ENCODE results near the gene LRRC46. TPM values are rescaled to one million over a fixed set of nuclear protein-coding genes. Genes with fewer than 3 reads are reported as not detected.

Gene LRRC46
- total RNA-seq, 2 donors from 2014 or later = 0.73 to 0.82 TPM

GRCh38 chr17:47844227-47844626 lies 12.8 kb downstream of the LRRC46 start:
- TF ChIP-seq CTCF (conservative IDR thresholded peaks at IDR 0.05) = no peak
- Histone ChIP-seq H3K9ac (ENCODE audit: extremely low read depth, low read length, poor library complexity, severe bottlenecking) (no peak overlapping the region), H3K36me3 (ENCODE audit: control insufficient read depth, insufficient read depth, low read length) (no peaks in the 10 kb centered on the region), H3K4me1 (ENCODE audit: control insufficient read depth, insufficient read depth, low read length) (peaks cover 17% of the 10 kb centered on the region), H3K27ac (ENCODE audit: low read depth, low read length) (no peak overlapping the region), H3K9me3 (ENCODE audit: control insufficient read depth, low read length) (no peaks in the 10 kb centered on the region), H3K4me3 (ENCODE audit: low read length) (no peak overlapping the region), H3K27me3 (ENCODE audit: control insufficient read depth, insufficient read depth, low read length, poor library complexity, severe bottlenecking) (peaks cover 42% of the 10 kb centered on the region)
- Mint-ChIP-seq H3K36me3 (ENCODE audit: low read depth) (no peaks in the 10 kb centered on the region), H3K27me3 (ENCODE audit: insufficient read depth) (peaks cover 54% of the 10 kb centered on the region), H3K4me1 (peaks cover 14% of the 10 kb centered on the region), H3K27ac (no peak overlapping the region), H3K4me3 (no peak overlapping the region), H3K9me3 (no peaks in the 10 kb centered on the region)
- DNase-seq = no peak
- WGBS, 2 experiments (ENCODE audit: insufficient coverage in 1 of 2, insufficient read length in 1 of 2) = 89% methylated on average over 5 of the region's 5 CpGs; no CpG with 5 or more reads in 1 of the 2 experiments

DNA sequence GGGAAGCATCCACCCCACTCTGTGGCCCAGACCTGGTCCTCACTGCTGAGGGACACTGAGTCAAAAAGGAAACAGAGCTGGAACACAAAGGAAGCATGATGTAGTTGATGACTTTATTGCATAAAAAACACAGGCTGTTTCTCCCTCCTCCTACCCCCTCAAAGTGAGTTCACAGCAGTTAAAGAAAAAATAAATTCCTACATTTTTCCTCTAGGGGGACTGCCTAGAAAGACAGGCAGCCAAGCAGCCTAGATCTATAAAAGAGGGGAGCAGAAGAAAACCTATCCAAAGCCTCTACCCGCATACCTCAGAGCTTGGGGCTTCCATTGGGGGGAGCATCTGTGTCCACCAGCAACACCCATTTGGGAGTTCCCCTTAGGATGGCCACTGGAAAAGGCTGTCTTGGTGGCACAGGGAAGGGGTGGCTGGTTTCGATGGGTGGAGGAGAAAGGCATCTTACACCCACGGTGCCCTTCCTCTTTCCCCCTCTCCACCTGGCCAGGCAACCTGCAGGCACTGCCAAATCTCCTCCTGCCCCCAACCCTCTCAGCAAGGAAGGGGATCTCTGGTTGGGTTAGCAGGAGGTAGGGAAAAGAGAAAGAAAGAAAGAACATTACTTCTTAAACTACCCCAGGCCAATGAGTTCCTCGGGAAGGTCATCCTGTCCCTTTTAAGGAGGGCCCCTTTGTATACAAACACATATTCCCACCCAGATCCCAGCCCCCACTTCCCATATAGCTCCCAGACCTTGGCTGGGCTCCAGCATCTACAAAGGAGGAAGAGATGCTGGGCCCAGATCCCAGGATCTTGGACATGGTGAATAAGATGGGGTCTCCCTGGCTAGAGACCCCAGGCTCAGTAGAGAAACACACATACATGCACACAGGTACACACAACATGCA lies 13.6 kb downstream of the LRRC46 start:
- H3K27ac Mint-ChIP-seq = no peak overlapping the region
- Histone ChIP-seq H3K27me3 (ENCODE audit: control insufficient read depth, insufficient read depth, low read length, poor library complexity, severe bottlenecking) (peaks cover 51% of the 10 kb centered on the region), H3K27ac (ENCODE audit: low read depth, low read length) (no peak overlapping the region), H3K4me1 (ENCODE audit: control insufficient read depth, insufficient read depth, low read length) (peaks cover 12% of the 10 kb centered on the region), H3K36me3 (ENCODE audit: control insufficient read depth, insufficient read depth, low read length) (no peaks in the 10 kb centered on the region), H3K4me3 (ENCODE audit: low read length) (no peak overlapping the region), H3K9ac (ENCODE audit: extremely low read depth, low read length, poor library complexity, severe bottlenecking) (no peak overlapping the region), H3K9me3 (ENCODE audit: control insufficient read depth, low read length) (no peaks in the 10 kb centered on the region)
- H3K9me3 Mint-ChIP-seq = no peaks in the 10 kb centered on the region
- peak; percentile 68 for TF ChIP-seq CTCF (conservative IDR thresholded peaks at IDR 0.05)
- H3K4me3 Mint-ChIP-seq = no peak overlapping the region
- peaks cover 11% of the 10 kb centered on the region for H3K4me1 Mint-ChIP-seq
- WGBS, 2 experiments (ENCODE audit: insufficient coverage in 1 of 2, insufficient read length in 1 of 2) = 91 to 100% methylated on average over 1 to 2 of the region's 4 CpGs
- peaks cover 62% of the 10 kb centered on the region for H3K27me3 Mint-ChIP-seq (ENCODE audit: insufficient read depth)
- no peak for DNase-seq
- no peaks in the 10 kb centered on the region for H3K36me3 Mint-ChIP-seq (ENCODE audit: low read depth)

DNA sequence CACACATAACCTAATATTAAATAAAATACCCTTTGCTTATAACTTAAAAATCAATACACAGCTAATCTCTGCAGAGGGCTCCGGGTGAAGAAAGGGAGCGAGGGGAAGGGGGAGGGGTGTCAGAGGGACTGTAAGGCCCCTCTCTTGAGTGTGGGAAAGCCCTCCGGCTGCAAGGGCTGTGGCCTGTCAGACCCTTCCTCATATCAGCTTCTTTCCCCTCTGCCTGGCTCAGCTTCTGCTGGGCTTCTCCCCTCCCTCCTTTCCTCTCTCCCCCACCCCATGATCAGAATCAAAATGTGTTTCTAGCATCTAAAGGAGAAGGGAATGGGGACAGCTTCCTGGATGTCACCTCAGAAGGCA lies 14.2 kb downstream of the LRRC46 start:
- DNase-seq = no peak
- Histone ChIP-seq H3K27ac (ENCODE audit: low read depth, low read length) (no peak overlapping the region), H3K9me3 (ENCODE audit: control insufficient read depth, low read length) (no peaks in the 10 kb centered on the region), H3K4me3 (ENCODE audit: low read length) (no peak overlapping the region), H3K36me3 (ENCODE audit: control insufficient read depth, insufficient read depth, low read length) (no peaks in the 10 kb centered on the region), H3K27me3 (ENCODE audit: control insufficient read depth, insufficient read depth, low read length, poor library complexity, severe bottlenecking) (peaks cover 57% of the 10 kb centered on the region), H3K4me1 (ENCODE audit: control insufficient read depth, insufficient read depth, low read length) (peaks cover 7% of the 10 kb centered on the region), H3K9ac (ENCODE audit: extremely low read depth, low read length, poor library complexity, severe bottlenecking) (no peak overlapping the region)
- Mint-ChIP-seq H3K9me3 (no peaks in the 10 kb centered on the region), H3K4me1 (peaks cover 7% of the 10 kb centered on the region), H3K4me3 (no peak overlapping the region), H3K27ac (no peak overlapping the region), H3K36me3 (ENCODE audit: low read depth) (no peaks in the 10 kb centered on the region), H3K27me3 (ENCODE audit: insufficient read depth) (peaks cover 69% of the 10 kb centered on the region)
- 79% methylated on average over 3 of the region's 3 CpGs; no CpG with 5 or more reads in 1 of the 2 experiments for WGBS, 2 experiments (ENCODE audit: insufficient coverage in 1 of 2, insufficient read length in 1 of 2)
- TF ChIP-seq CTCF (conservative IDR thresholded peaks at IDR 0.05) = no peak
